Measurements from ENCODE around the gene PLA2G2C.
"Not testable (repeated sequence)": the region's sequence is repeated elsewhere in the genome, so short reads cannot be mapped to it uniquely, and the experiment has no call there.

PLA2G2C gene

GRCh38 chr1:20151906-20152598 is 34.3 kb downstream of the PLA2G2C start:
- peak; percentile 48 to 75 (median 64) for DNase-seq

- DNase-seq = no peak
These were observed 35.3 kb downstream of the PLA2G2C start for GRCh38 chr1:20150969-20151368.

GRCh38 chr1:20150326-20150705 is 36.0 kb downstream of the PLA2G2C start:
- no peak for DNase-seq

GRCh38 chr1:20149601-20150325 is 36.6 kb downstream of the PLA2G2C start:
- no peak for DNase-seq

GRCh38 chr1:20148571-20149500 is 37.5 kb downstream of the PLA2G2C start:
- DNase-seq = no peak

GRCh38 chr1:20147846-20148570 is 38.3 kb downstream of the PLA2G2C start:
- DNase-seq = no peak

GRCh38 chr1:20143734-20144565 is 42.4 kb downstream of the PLA2G2C start:
- DNase-seq = no peak

- no peak for DNase-seq
These were observed 43.0 kb downstream of the PLA2G2C start for GRCh38 chr1:20143318-20143717.

- DNase-seq = no peak
These were observed 44.2 kb downstream of the PLA2G2C start for GRCh38 chr1:20142001-20142710.

- DNase-seq = no peak
These were observed 44.9 kb downstream of the PLA2G2C start for GRCh38 chr1:20141466-20141865.

- no peak for DNase-seq
These were observed 45.3 kb downstream of the PLA2G2C start for GRCh38 chr1:20141001-20141400.

- no peak for DNase-seq
These were observed 46.3 kb downstream of the PLA2G2C start for GRCh38 chr1:20139776-20140612.

- DNase-seq = no peak
These were observed 47.3 kb downstream of the PLA2G2C start, which contains the start of gene PLA2G2F for GRCh38 chr1:20138961-20139550. TSS of gene PLA2G2F (plus strand) at chr1:20139323. CDS start at chr1:20139428, 105 bp downstream.

- no peak for DNase-seq
These were observed 48.0 kb downstream of the PLA2G2C start for GRCh38 chr1:20138346-20138745.

GRCh38 chr1:20137604-20138003 is 48.7 kb downstream of the PLA2G2C start:
- DNase-seq = no peak

- DNase-seq = no peak
These were observed 49.3 kb downstream of the PLA2G2C start for GRCh38 chr1:20137055-20137454.

- no peak for DNase-seq
These were observed 50.1 kb downstream of the PLA2G2C start for GRCh38 chr1:20136249-20136648.

- no peak for DNase-seq
These were observed 51.3 kb downstream of the PLA2G2C start for GRCh38 chr1:20134995-20135394.

GRCh38 chr1:20130518-20130917 is 55.8 kb downstream of the PLA2G2C start:
- DNase-seq = not testable (repeated sequence)
